22Rv1 (cell line): ENCODE measurements around the gene GYS1.
A peak's percentile ranks its signal among the peaks of the same experiment; 100 is the strongest.

ENCODE experiments used
- H3K27ac ChIP-seq: fragments of 450-650 bp; 2 replicates; pipeline ENCODE4 v1.5.1; 2017
- ZFX ChIP-seq: fragments of 450-650 bp; IDR thresholded peaks from 2 replicates; pipeline ENCODE4 v1.6.1; 2017; ENCODE audit warnings: antibody characterized with exemption, borderline replicate concordance
- TF ChIP-seq, protein P1 (sequence below): fragments of 450-650 bp; IDR thresholded peaks from 2 replicates; pipeline ENCODE4 v1.5.1; 2017; ENCODE audit warnings: mild to moderate bottlenecking

The GYS1 gene

DNA sequence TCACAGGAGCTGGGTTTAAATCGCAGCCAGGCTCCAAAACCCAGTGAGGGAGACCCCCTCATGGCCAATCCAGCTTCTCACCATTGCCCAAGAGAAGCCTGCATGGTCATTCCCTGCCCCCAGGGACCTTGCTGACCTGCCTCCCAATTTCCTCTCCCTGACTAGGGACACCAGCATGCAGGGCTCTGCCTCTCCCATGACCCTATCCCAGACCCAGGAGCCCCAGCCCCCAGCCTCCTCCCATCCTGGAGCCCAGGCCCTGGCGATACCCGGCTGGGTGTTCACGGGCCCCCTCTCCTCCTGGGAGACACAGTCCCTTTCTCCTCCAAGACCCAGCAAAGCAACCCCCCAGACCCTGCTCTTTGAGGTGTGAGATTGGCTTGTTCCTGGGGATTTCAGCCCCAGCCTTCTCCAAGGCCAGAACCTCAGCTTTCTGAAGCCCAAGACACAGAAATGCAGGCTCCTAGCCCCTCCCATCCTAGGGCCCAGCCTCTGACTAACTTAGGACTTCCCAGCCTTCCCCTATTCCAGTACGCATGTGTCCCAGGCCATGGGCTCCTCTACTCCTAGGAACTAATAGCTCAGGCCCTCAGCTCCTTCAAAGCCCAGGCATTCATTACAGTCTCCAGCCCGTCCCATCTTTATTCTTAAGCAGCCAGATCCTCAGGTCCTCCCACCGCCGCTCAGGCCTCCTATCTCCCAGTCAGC is 1.1 kb downstream of the GYS1 start:
- TF ChIP-seq ZFX, result no peak
- TF ChIP-seq, protein P1, sequence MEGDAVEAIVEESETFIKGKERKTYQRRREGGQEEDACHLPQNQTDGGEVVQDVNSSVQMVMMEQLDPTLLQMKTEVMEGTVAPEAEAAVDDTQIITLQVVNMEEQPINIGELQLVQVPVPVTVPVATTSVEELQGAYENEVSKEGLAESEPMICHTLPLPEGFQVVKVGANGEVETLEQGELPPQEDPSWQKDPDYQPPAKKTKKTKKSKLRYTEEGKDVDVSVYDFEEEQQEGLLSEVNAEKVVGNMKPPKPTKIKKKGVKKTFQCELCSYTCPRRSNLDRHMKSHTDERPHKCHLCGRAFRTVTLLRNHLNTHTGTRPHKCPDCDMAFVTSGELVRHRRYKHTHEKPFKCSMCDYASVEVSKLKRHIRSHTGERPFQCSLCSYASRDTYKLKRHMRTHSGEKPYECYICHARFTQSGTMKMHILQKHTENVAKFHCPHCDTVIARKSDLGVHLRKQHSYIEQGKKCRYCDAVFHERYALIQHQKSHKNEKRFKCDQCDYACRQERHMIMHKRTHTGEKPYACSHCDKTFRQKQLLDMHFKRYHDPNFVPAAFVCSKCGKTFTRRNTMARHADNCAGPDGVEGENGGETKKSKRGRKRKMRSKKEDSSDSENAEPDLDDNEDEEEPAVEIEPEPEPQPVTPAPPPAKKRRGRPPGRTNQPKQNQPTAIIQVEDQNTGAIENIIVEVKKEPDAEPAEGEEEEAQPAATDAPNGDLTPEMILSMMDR, result no peak
- peak overlapping the region; percentile 92 for H3K27ac ChIP-seq

DNA sequence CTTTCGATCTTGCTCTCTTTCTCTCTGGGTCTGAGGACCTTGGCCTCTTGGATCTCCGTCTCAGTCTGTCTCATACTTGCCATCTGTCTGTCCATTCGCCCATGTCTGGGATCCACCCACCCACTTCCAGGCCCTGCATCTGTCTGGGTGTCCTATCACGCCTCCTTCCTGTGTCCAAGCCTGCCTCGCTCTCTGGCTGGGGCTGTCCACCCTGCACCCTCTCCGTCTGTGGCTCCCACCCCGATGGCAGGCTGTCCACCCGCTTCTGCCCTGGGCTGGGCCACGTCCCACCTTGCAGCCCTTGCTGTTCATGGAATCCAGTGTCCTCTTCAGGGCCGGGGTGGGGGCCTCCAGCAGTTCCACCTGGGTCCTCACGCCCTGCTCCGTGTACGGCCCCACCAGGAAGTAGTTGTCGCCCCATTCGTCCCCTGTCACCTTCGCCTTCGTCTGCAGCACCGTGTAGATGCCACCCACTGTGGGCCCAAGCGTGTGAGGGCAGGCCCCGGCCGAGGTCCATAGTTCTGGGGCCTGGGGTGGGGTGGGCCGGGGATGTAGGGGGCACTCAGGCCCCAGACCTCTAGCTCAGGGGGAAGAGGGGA is 2.0 kb downstream of the GYS1 start:
- 0 out of 2 replicates have a peak overlapping the region, but pooled peaks have one; percentile 2 for H3K27ac ChIP-seq
- no peak for TF ChIP-seq ZFX
- TF ChIP-seq, protein P1, result no peak

DNA sequence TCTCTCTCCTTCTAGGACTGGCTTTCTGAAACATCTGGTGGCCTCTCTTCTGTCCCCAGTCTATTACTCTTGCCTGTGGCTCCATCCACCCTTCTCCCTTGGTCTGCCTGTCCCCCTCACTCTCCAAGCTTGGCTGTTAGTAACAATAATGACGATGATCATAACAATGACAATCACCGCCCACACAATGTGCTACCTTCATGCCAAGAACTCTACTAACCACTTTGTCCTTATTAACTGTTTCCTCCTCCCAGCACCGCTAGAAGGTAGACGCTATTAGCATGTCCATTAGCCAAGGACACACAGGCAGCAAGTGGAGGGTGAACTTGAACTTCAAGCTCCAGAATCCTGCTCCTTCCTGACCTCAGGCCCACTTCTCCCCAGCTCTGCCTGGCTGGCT is 2.7 kb downstream of the GYS1 start:
- 0 out of 2 replicates have a peak overlapping the region, but pooled peaks have one; percentile 2 for H3K27ac ChIP-seq
- TF ChIP-seq, protein P1, result no peak
- no peak for TF ChIP-seq ZFX

DNA sequence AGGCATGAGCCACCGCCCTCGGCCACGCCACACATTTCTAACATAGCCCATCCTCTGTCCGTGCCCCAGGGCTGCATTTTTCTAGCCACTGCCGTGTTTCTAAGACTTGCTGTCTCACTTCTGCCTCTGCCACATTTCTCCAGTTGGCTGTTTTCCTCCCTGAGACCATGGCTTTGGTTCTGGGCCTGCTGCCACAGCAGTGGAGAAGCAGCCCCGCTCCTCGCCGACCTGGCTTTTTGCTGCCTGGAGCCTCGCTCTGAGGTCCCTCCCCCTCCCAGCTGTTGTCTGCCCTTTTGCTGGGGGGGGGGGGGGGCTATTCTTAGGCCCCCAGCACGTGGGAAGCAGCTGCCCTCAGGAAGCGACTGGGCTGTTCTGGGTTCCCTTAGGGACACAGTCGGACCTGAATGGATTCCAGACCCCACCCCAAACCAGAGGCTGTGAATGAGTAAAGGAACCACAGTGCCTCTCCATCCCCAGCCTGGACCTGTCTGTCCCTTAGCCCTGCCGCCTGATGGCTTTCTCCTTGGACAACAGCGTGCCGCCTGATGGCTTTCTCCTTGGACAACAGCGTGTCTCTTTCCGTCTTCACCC is 3.3 kb downstream of the GYS1 start:
- no peak overlapping the region for H3K27ac ChIP-seq
- no peak for TF ChIP-seq ZFX
- TF ChIP-seq, protein P1, result no peak

DNA sequence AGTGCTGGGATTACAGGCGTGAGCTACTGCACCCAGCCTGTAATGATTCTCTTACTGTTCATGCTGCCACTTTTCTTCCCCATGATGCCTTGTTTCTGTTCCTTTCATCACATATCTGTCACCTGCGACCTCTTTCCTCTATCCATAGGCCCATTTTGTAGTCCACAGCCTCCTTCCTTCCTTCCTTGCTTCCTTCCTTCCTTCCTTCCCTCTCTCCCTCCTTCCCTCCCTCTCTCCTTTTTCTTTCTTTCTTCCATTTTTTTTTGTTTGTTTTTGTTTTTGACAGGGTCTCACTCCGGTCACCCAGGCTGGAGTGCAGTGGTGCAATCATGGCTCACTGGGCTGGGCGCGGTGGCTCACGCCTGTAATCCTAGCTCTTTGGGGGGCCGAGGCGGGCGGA is 4.2 kb downstream of the GYS1 start:
- H3K27ac ChIP-seq, result no peak overlapping the region
- TF ChIP-seq, protein P1, result no peak
- TF ChIP-seq ZFX, result no peak

DNA sequence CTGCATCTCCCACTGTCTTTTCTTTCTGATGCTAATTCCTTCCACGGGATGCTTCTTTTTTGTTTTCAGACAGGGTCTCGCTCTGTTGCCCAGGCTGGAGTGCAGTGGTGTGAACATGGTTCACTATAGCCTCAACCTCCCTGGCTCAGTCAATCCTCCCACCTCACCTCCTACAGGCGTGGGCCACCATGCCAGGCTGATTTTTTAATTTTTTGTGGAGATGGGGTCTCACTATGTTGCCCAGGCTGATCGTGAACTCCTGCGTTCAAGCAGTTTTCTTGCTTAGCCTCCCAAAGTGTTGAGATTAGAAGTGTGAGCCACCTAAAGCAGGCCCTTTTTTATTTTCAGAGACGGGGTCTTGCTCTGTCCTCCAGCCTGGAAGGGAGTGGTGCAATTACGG is 4.8 kb downstream of the GYS1 start:
- H3K27ac ChIP-seq, result no peak overlapping the region
- TF ChIP-seq, protein P1, result no peak
- no peak for TF ChIP-seq ZFX

DNA sequence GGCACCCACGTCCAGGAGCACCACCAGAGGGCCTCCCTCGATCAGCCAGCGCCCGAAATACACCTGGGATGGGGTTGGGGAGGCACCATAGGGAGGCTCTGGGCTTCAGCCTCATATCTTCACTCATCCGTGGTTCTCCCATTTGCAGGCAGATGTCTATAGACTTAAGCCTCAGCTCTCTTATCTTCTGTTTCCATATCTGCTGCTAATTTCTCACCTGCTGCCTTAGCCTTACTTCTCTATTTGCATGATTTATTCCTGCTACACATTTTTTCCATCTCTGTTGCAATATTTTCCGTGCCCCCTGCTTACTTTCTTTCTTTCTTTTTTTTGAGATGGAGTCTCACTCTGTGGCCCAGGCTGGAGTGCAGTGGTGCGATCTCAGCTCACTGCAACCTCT is 5.8 kb downstream of the GYS1 start:
- no peak overlapping the region for H3K27ac ChIP-seq
- no peak for TF ChIP-seq ZFX
- TF ChIP-seq, protein P1, result no peak
